PC-3 (cell line): ENCODE results near the gene PLXNB2. TPM values are rescaled to one million over a fixed set of nuclear protein-coding genes. Genes with fewer than 3 reads are reported as not detected.

Source experiments
- ATAC-seq: fragments of 200-7000 bp; cut with Tn5 transposase; 2 replicates; pipeline ENCODE4 v1.9.1; 2020; ENCODE audit warnings: mild to moderate bottlenecking, moderate library complexity
- Bru-seq: library from RNA; stranded (reverse); fragments of 400-500 nt; gene quantifications from one replicate; lab custom pipeline; 2021; lab: Mats Ljungman, UMichigan
- BruChase-seq, 2 experiments: library from RNA; stranded (reverse); fragments of 400-500 nt; gene quantifications; one replicate each; lab custom pipeline; 2021; lab: Mats Ljungman, UMichigan
- BruUV-seq: library from RNA; stranded (reverse); fragments of 400-500 nt; replicated peaks from 2 replicates; lab custom pipeline; 2021; lab: Mats Ljungman, UMichigan
- CTCF ChIA-PET: fragments of 300-600 bp; sonication (Branson Sonifier 250); formaldehyde crosslinking; loops from one replicate; lab custom pipeline; 2022; ENCODE audit warnings: antibody characterized with exemption; lab: Charles Lee
- POLR2A ChIA-PET: fragments of 300-600 bp; sonication (Branson Sonifier 250); formaldehyde crosslinking; loops from one replicate; lab custom pipeline; 2022; ENCODE audit warnings: antibody characterized with exemption; ENCODE audit not compliant: unreplicated experiment; lab: Charles Lee
- DNase-seq: peaks from one replicate; pipeline ENCODE4 v3.0.0-alpha.2; 2015
- H2AFZ ChIP-seq: fragments of 300-600 bp; sonication (generic); 2 replicates; pipeline ENCODE4 v1.6.0; 2016; ENCODE audit warnings: antibody characterized with exemption, low read length
- H3F3A ChIP-seq: fragments of 300-600 bp; sonication (generic); one replicate; pipeline ENCODE4 v1.6.0; 2017; ENCODE audit warnings: antibody characterized with exemption, low read length, control low read depth, mild to moderate bottlenecking; ENCODE audit not compliant: unreplicated experiment
- H3K27ac ChIP-seq: fragments of 300-600 bp; sonication (generic); 2 replicates; pipeline ENCODE4 v1.5.1; 2016; ENCODE audit warnings: mild to moderate bottlenecking, low read length
- H3K27me3 ChIP-seq: fragments of 300-600 bp; sonication (generic); 2 replicates; pipeline ENCODE4 v1.6.1; 2016; ENCODE audit warnings: low read length, mixed read lengths
- H3K36me3 ChIP-seq: fragments of 300-600 bp; sonication (generic); 2 replicates; pipeline ENCODE4 v1.6.1; 2016; ENCODE audit warnings: low read depth, mixed run types, low read length, mixed read lengths
- H3K4me1 ChIP-seq: fragments of 300-600 bp; sonication (generic); 2 replicates; pipeline ENCODE4 v1.5.1; 2016; ENCODE audit warnings: low read length; ENCODE audit not compliant: insufficient read depth
- H3K4me2 ChIP-seq: fragments of 300-600 bp; sonication (generic); 2 replicates; pipeline ENCODE4 v1.6.0; 2016; ENCODE audit warnings: low read length
- H3K4me3 ChIP-seq: fragments of 300-600 bp; sonication (generic); 2 replicates; pipeline ENCODE4 v1.5.1; 2016; ENCODE audit warnings: mild to moderate bottlenecking, low read length, mixed read lengths
- H3K79me2 ChIP-seq: fragments of 300-600 bp; sonication (generic); 2 replicates; pipeline ENCODE4 v1.6.1; 2017; ENCODE audit warnings: low read length, mixed read lengths
- H3K9ac ChIP-seq: fragments of 300-600 bp; sonication (generic); 2 replicates; pipeline ENCODE4 v1.6.0; 2016; ENCODE audit warnings: mild to moderate bottlenecking, low read length
- H3K9me2 ChIP-seq: fragments of 300-600 bp; sonication (generic); replicated peaks from 2 replicates; pipeline ENCODE4 v1.6.1; 2016; ENCODE audit warnings: mixed run types, low read length, mixed read lengths
- H3K9me3 ChIP-seq: fragments of 300-600 bp; sonication (generic); 2 replicates; pipeline ENCODE4 v1.6.1; 2016; ENCODE audit warnings: low read length, mixed read lengths
- H4K20me1 ChIP-seq: fragments of 300-600 bp; sonication (generic); 2 replicates; pipeline ENCODE4 v1.6.1; 2016; ENCODE audit warnings: low read length, mixed read lengths
- CTCF ChIP-seq: fragments of 300-600 bp; sonication (generic); conservative IDR thresholded peaks from 2 replicates; pipeline ENCODE4 v1.5.1; 2017; ENCODE audit warnings: antibody characterized with exemption, low read depth, mild to moderate bottlenecking, low read length
- EZH2 ChIP-seq: fragments of 300-600 bp; sonication (generic); IDR thresholded peaks from one replicate; pipeline ENCODE4 v1.6.1; 2017; ENCODE audit warnings: antibody characterized with exemption, mild to moderate bottlenecking, low read length; ENCODE audit not compliant: unreplicated experiment
- EZH2phosphoT487 ChIP-seq: fragments of 300-600 bp; sonication (generic); IDR thresholded peaks from 2 replicates; pipeline ENCODE4 v1.6.1; 2018; ENCODE audit warnings: mild to moderate bottlenecking, antibody characterized with exemption, low read length, borderline replicate concordance
- intact Hi-C: fragments of 100-400 bp; cut with micrococcal nuclease; formaldehyde crosslinking; loops from 2 replicates; pipeline ENCODE4 v1.9.0; 2023
- long read RNA-seq: library from polyadenylated mRNA; unstranded; transcript quantifications from one replicate; pipeline ENCODE4 v2.0.0, GENCODE V29; 2021; ENCODE audit not compliant: unreplicated experiment
- total RNA-seq: library from RNA; depleted of rRNA; stranded (reverse); fragments of >200 nt; gene quantifications from 2 replicates; pipeline ENCODE4 v1.2.3, GENCODE V29; 2014; rRNA removed

The PLXNB2 gene
- total RNA-seq (68.2 and 82.9 TPM in 2 replicates), Bru-seq, nascent RNA (percentile 62 among the genes with signal in this experiment), BruChase-seq, experiment 1, labeled RNA remaining after a 6-hour chase (percentile 87 among the genes with signal in this experiment), BruChase-seq, experiment 2, labeled RNA remaining after a 2-hour chase (percentile 79 among the genes with signal in this experiment)
- long read RNA-seq, transcript PLXNB2-209 (19 exons, 3,504 nt): major isoform, 6 of 233 reads
- long read RNA-seq, partial matches to known transcripts: 181 of 233 reads
- long read RNA-seq, other reads (novel, unspliced or antisense): 44 of 233 reads

- H3K9me3 ChIP-seq: no peaks in the 10 kb centered on the region
- peak within 1 kb of the TSS; percentile 94 for H3K9ac ChIP-seq
- 0 out of 2 replicates have a peak, but pooled peaks cover 4% of the 10 kb centered on the region for H4K20me1 ChIP-seq
- no peak within 1 kb of the TSS for H2AFZ ChIP-seq
- H3F3A ChIP-seq: peaks cover 3% of the 10 kb centered on the region
- H3K4me3 ChIP-seq: peak within 1 kb of the TSS; percentile 88
- no peaks in the 10 kb centered on the region for H3K36me3 ChIP-seq
- H3K79me2 ChIP-seq: peaks cover 48% of the 10 kb centered on the region
- TF ChIP-seq CTCF: no peak
- no peak for TF ChIP-seq EZH2phosphoT487
- no peak for TF ChIP-seq EZH2
- H3K9me2 ChIP-seq: no peaks in the 10 kb centered on the region
- H3K4me1 ChIP-seq: peaks cover 37% of the 10 kb centered on the region
- intact Hi-C loops: no loop called here
- ATAC-seq: peak; percentile 6; the same call in 1 of the 2 replicates
- BruUV-seq: no TSS peak
- peak within 1 kb of the TSS; percentile 99 for H3K27ac ChIP-seq
- ChIA-PET CTCF (interaction anchor here (0.7 kb wide), 1 partner anchor 16 kb away, joined by 5 read pairs; no protein-coding TSS in a partner anchor), POLR2A (interaction anchor here (0.6 to 1.4 kb wide), 2 partner anchors 18 to 25 kb away, joined by 6 to 17 read pairs; no protein-coding TSS in a partner anchor)
- DNase-seq: peak; percentile 72
- H3K27me3 ChIP-seq: no peaks in the 10 kb centered on the region
- peak within 1 kb of the TSS; percentile 99 for H3K4me2 ChIP-seq
Measured at GRCh38 chr22:50306753-50307749, at the start of gene PLXNB2. Gene PLXNB2, minus strand, starts transcription at chr22:50307646. Its CDS starts 17,062 bp downstream, at chr22:50290584.

- H3K4me2 ChIP-seq: no peak overlapping the region
- peaks cover 78% of the 10 kb centered on the region for H3K79me2 ChIP-seq
- H3K9me2 ChIP-seq: no peaks in the 10 kb centered on the region
- BruUV-seq: no TSS peak
- intact Hi-C loops: no loop called here
- no peak overlapping the region for H3K27ac ChIP-seq
- DNase-seq: no peak
- ChIA-PET POLR2A (no interaction called here), CTCF (no interaction called here)
- H3K4me1 ChIP-seq: no peaks in the 10 kb centered on the region
- H4K20me1 ChIP-seq: peaks cover 12% of the 10 kb centered on the region; the same call in 1 of the 2 replicates
- no peaks in the 10 kb centered on the region for H3K27me3 ChIP-seq
- no peak overlapping the region for H2AFZ ChIP-seq
- no peak overlapping the region for H3K4me3 ChIP-seq
- H3K9me3 ChIP-seq: no peaks in the 10 kb centered on the region
- H3K9ac ChIP-seq: no peak overlapping the region
- no peak for ATAC-seq
- no peaks in the 10 kb centered on the region; the same call in 1 of the 2 replicates for H3K36me3 ChIP-seq
- TF ChIP-seq CTCF (no peak), EZH2phosphoT487 (no peak), EZH2 (no peak)
- no peaks in the 10 kb centered on the region for H3F3A ChIP-seq
Measured at GRCh38 chr22:50357222-50357621, 49.8 kb upstream of the PLXNB2 start.
